ENCODE measurements around the gene CALML5. TPM values are rescaled to one million over a fixed set of nuclear protein-coding genes. Genes with fewer than 3 reads are reported as not detected.

Gene CALML5
- total RNA-seq, 1 experiment from 2014 or later = not detected

- TF ChIP-seq ATF3 (IDR thresholded peaks at IDR 0.05) (no peak), CBX3 (IDR thresholded peaks at IDR 0.05; ENCODE audit: low read depth) (no peak), EGR1 (IDR thresholded peaks at IDR 0.05; ENCODE audit: low read depth) (no peak), ELF1 (IDR thresholded peaks at IDR 0.05; ENCODE audit: borderline replicate concordance, low read depth) (no peak), CEBPB (IDR thresholded peaks at IDR 0.05; ENCODE audit: low read depth) (no peak), ZNF274 (IDR thresholded peaks at IDR 0.05; ENCODE audit: low read depth, low read length) (no peak), SRF (IDR thresholded peaks at IDR 0.05; ENCODE audit: low read depth) (no peak), POLR2A (IDR thresholded peaks at IDR 0.05; ENCODE audit: borderline replicate concordance, extremely low read depth, insufficient read depth, insufficient read length) (no peak)
These were observed 8.8 kb upstream of the CALML5 start (continued) for GRCh38 chr10:5508161-5508604.

GRCh38 chr10:5507649-5508131, 8.3 kb upstream of the CALML5 start:
- no peak for ATAC-seq
- no peak for DNase-seq (ENCODE audit: low read depth, low spot score)
- no peaks in the 10 kb centered on the region for H3K36me3 ChIP-seq (ENCODE audit: control insufficient read depth in 1 of 2, insufficient read depth in 2 of 2, low read length in 2 of 2)
- no peaks in the 10 kb centered on the region for H3K9me2 ChIP-seq (ENCODE audit: insufficient read depth)
- H3K4me1 ChIP-seq (ENCODE audit: control insufficient read depth in 1 of 2, insufficient read depth in 2 of 2, low read length in 2 of 2) = peaks cover 0 to 3% of the 10 kb centered on the region in 2 experiments; a peak in 1 of 4 replicates
- H3K27me3 ChIP-seq (ENCODE audit: insufficient read depth, low read length) = peaks cover 9% of the 10 kb centered on the region; the same call in 1 of the 2 replicates
- no peak overlapping the region for H3K9ac ChIP-seq (ENCODE audit: low read length)
- no peak overlapping the region for H3K27ac ChIP-seq (ENCODE audit: low read depth, low read length)
- no peak overlapping the region for H2AFZ ChIP-seq (ENCODE audit: low read depth, low read length, poor library complexity, severe bottlenecking)
- H3K79me2 ChIP-seq (ENCODE audit: insufficient read depth, low read length) = no peaks in the 10 kb centered on the region
- H3K4me2 ChIP-seq (ENCODE audit: low read length) = no peak overlapping the region
- POLR2A ChIA-PET = no interaction called here
- no peak for TF ChIP-seq ELF1 (IDR thresholded peaks at IDR 0.05; ENCODE audit: borderline replicate concordance, low read depth)
- no peak for TF ChIP-seq TCF7L2 (IDR thresholded peaks at IDR 0.05; ENCODE audit: borderline replicate concordance, extremely low read depth, insufficient read depth, insufficient read length)
- no peak for TF ChIP-seq CBX3 (IDR thresholded peaks at IDR 0.05; ENCODE audit: low read depth)
- TF ChIP-seq MAX (IDR thresholded peaks at IDR 0.05) = no peak
- no peak for TF ChIP-seq SP1 (IDR thresholded peaks at IDR 0.05; ENCODE audit: low read depth)
- TF ChIP-seq JUND (IDR thresholded peaks at IDR 0.05) = no peak
- TF ChIP-seq POLR2A (IDR thresholded peaks at IDR 0.05; ENCODE audit: borderline replicate concordance, extremely low read depth, insufficient read depth, insufficient read length) = no peak
- no peak for TF ChIP-seq EZH2phosphoT487 (IDR thresholded peaks at IDR 0.05; ENCODE audit: borderline replicate concordance)
- no peak for TF ChIP-seq SIN3A (IDR thresholded peaks at IDR 0.05; ENCODE audit: low read depth)
- no peak for TF ChIP-seq RAD21 (IDR thresholded peaks at IDR 0.05; ENCODE audit: low read depth)
- no peak for TF ChIP-seq FOSL1 (IDR thresholded peaks at IDR 0.05; ENCODE audit: low read depth)
- no peak for TF ChIP-seq ATF3 (IDR thresholded peaks at IDR 0.05)
- TF ChIP-seq CEBPB (IDR thresholded peaks at IDR 0.05; ENCODE audit: low read depth) = no peak
- TF ChIP-seq REST (IDR thresholded peaks at IDR 0.05; ENCODE audit: low read depth) = no peak
- no peak for TF ChIP-seq ZBTB33 (IDR thresholded peaks at IDR 0.05; ENCODE audit: extremely low read depth, insufficient replicate concordance, low read length)
- H3K9me3 ChIP-seq (ENCODE audit: control insufficient read depth in 1 of 2, insufficient read depth in 1 of 2, low read depth in 1 of 2, low read length in 2 of 2) = no peaks in the 10 kb centered on the region
- RAD21 ChIA-PET (ENCODE audit: low non-redundant PET in 1 of 2, low total read pairs in 2 of 2, uncharacterized antibody in 2 of 2, unreplicated experiment in 2 of 2) = no interaction called here
- no peak overlapping the region for H3K4me3 ChIP-seq (replicated peaks in 1 of 2; ENCODE audit: low read depth in 1 of 2, low read length in 2 of 2)
- intact Hi-C loops (cut with micrococcal nuclease) = no loop called here
- no TSS peak for BruUV-seq (replicated peaks)
- no peaks in the 10 kb centered on the region for H4K20me1 ChIP-seq (ENCODE audit: insufficient read depth)
- CTCF ChIA-PET = no interaction called here

Data from HCT116 (cell line).